ENCODE results near the gene TAOK3.

DNA sequence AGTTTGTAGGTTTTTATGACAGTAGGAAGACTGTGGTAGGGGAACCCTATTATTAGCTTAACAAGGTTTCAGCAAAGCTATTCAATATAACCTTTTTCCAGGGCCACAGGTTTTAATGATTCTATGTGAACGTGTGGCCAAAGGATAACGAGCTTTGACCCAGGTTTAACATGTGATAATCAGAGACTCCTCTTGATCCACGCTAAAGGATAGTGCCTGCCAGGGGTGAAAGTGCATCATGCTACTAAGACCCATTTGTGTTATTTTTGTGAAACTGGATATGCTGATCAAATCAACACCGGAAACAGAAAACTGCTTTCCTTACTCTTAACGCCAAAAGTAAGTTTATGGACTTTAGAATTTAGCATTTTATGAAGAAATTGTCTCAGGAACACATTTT lies 909 bp upstream of the TAOK3 start:
- TF ChIP-seq, protein P1, sequence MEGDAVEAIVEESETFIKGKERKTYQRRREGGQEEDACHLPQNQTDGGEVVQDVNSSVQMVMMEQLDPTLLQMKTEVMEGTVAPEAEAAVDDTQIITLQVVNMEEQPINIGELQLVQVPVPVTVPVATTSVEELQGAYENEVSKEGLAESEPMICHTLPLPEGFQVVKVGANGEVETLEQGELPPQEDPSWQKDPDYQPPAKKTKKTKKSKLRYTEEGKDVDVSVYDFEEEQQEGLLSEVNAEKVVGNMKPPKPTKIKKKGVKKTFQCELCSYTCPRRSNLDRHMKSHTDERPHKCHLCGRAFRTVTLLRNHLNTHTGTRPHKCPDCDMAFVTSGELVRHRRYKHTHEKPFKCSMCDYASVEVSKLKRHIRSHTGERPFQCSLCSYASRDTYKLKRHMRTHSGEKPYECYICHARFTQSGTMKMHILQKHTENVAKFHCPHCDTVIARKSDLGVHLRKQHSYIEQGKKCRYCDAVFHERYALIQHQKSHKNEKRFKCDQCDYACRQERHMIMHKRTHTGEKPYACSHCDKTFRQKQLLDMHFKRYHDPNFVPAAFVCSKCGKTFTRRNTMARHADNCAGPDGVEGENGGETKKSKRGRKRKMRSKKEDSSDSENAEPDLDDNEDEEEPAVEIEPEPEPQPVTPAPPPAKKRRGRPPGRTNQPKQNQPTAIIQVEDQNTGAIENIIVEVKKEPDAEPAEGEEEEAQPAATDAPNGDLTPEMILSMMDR (IDR thresholded peaks at IDR 0.05): no peak
- TF ChIP-seq EP300 (IDR thresholded peaks at IDR 0.05): no peak

Measured in stomach (tissue), 4 donors.